BJ (cell line): ENCODE measurements around the gene F12. TPM values are rescaled to one million over a fixed set of nuclear protein-coding genes. Genes with fewer than 3 reads are reported as not detected.
A peak's percentile ranks its signal among the peaks of the same experiment; 100 is the strongest.

Experiments used
- CTCF ChIA-PET: fragments of 350-600 bp; formaldehyde crosslinking; extraction: SDS; loops from one replicate; lab custom pipeline; 2021; ENCODE audit warnings: antibody characterized with exemption, inconsistent platforms; lab: Yijun Ruan, JAX
- POLR2A ChIA-PET: fragments of 300-600 bp; sonication (Branson Sonifier 250); formaldehyde crosslinking; extraction: SDS; loops from one replicate; lab custom pipeline; 2021; ENCODE audit warnings: antibody characterized with exemption; lab: Charles Lee
- DNase-seq: peaks from one replicate; pipeline ENCODE4 v3.0.0-alpha.2; 2011; ENCODE audit warnings: low read depth
- H3K27me3 ChIP-seq: 2 replicates; pipeline ENCODE4 v1.6.0; 2011; ENCODE audit warnings: low read length; ENCODE audit not compliant: control insufficient read depth, insufficient read depth
- H3K36me3 ChIP-seq: 2 replicates; pipeline ENCODE4 v1.5.1; 2011; ENCODE audit warnings: low read length; ENCODE audit not compliant: control insufficient read depth, insufficient read depth
- H3K4me3 ChIP-seq: 2 replicates; pipeline ENCODE4 v1.5.1; 2011; ENCODE audit warnings: low read depth, mild to moderate bottlenecking, control low read depth, low read length
- polyA plus RNA-seq: library from polyadenylated mRNA; depleted of rRNA; stranded (reverse); fragments of >200 nt; gene quantifications from 2 replicates; pipeline ENCODE4 v1.2.3, GENCODE V29; 2011
- TF ChIP-seq, protein P1 (sequence below): IDR thresholded peaks from 2 replicates; pipeline ENCODE4 v1.5.1; 2011; ENCODE audit warnings: low read depth, mild to moderate bottlenecking, control low read depth, inconsistent platforms, low read length, moderate library complexity; ENCODE audit not compliant: insufficient read depth

The F12 gene
- polyA plus RNA-seq, 1 experiment: 0.69 TPM

- ChIA-PET POLR2A (interaction anchor here (1.5 kb wide), 1 partner anchor 19 kb away, joined by 3 read pairs; no protein-coding TSS in a partner anchor), CTCF (interaction anchor here (0.8 to 6.2 kb wide), 7 partner anchors 20 to 118 kb away, joined by 3 to 48 read pairs (median 4); no protein-coding TSS in a partner anchor)
- no peaks in the 10 kb centered on the region for H3K27me3 ChIP-seq
- no peak overlapping the region for H3K4me3 ChIP-seq
- TF ChIP-seq, protein P1, sequence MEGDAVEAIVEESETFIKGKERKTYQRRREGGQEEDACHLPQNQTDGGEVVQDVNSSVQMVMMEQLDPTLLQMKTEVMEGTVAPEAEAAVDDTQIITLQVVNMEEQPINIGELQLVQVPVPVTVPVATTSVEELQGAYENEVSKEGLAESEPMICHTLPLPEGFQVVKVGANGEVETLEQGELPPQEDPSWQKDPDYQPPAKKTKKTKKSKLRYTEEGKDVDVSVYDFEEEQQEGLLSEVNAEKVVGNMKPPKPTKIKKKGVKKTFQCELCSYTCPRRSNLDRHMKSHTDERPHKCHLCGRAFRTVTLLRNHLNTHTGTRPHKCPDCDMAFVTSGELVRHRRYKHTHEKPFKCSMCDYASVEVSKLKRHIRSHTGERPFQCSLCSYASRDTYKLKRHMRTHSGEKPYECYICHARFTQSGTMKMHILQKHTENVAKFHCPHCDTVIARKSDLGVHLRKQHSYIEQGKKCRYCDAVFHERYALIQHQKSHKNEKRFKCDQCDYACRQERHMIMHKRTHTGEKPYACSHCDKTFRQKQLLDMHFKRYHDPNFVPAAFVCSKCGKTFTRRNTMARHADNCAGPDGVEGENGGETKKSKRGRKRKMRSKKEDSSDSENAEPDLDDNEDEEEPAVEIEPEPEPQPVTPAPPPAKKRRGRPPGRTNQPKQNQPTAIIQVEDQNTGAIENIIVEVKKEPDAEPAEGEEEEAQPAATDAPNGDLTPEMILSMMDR: no peak
- H3K36me3 ChIP-seq: peaks cover 16% of the 10 kb centered on the region
- DNase-seq: no peak
Observed at GRCh38 chr5:177427919-177428573, 18.7 kb upstream of the F12 start.

- CTCF ChIA-PET: interaction anchor here (0.6 to 6.2 kb wide), 10 partner anchors 21 to 117 kb away, joined by 3 to 48 read pairs (median 4); partner anchors contain the start of gene PDLIM7
Observed at GRCh38 chr5:177427211-177427822, 18.0 kb upstream of the F12 start.

GRCh38 chr5:177426566-177427210 lies 17.3 kb upstream of the F12 start, which contains the start of gene GRK6:
Gene GRK6 (plus strand): TSS chr5:177426676. CDS start chr5:177426846, 170 bp downstream.
- H3K27me3 ChIP-seq: no peaks in the 10 kb centered on the region
- H3K36me3 ChIP-seq: peaks cover 4% of the 10 kb centered on the region
- CTCF ChIA-PET: interaction anchor here (0.6 to 6.2 kb wide), 7 partner anchors 23 to 117 kb away, joined by 3 to 48 read pairs (median 3); partner anchors contain the start of gene PDLIM7
- H3K4me3 ChIP-seq: peak within 1 kb of the TSS; percentile 70
- POLR2A ChIA-PET: interaction anchor here (0.5 to 1.5 kb wide), 3 partner anchors 21 to 151 kb away, joined by 3 to 13 read pairs (median 3); no protein-coding TSS in a partner anchor
- TF ChIP-seq, protein P1: no peak
- DNase-seq: no peak

More at GRCh38 chr5:177427211-177427822, 18.0 kb upstream of the F12 start:
- TF ChIP-seq, protein P1: no peak
- Histone ChIP-seq H3K36me3 (peaks cover 10% of the 10 kb centered on the region), H3K4me3 (peak overlapping the region; percentile 70), H3K27me3 (no peaks in the 10 kb centered on the region)
- no peak for DNase-seq
- POLR2A ChIA-PET: interaction anchor here (0.5 to 1.5 kb wide), 2 partner anchors 20 to 70 kb away, joined by 3 read pairs; partner anchors contain the start of gene PDLIM7

GRCh38 chr5:177425801-177426565 lies 16.6 kb upstream of the F12 start:
- ChIA-PET CTCF (interaction anchor here (0.6 to 6.2 kb wide), 6 partner anchors 23 to 116 kb away, joined by 3 to 48 read pairs (median 3); no protein-coding TSS in a partner anchor), POLR2A (interaction anchor here (0.5 to 1.5 kb wide), 4 partner anchors 21 to 150 kb away, joined by 3 to 13 read pairs (median 3); no protein-coding TSS in a partner anchor)
- peak; percentile 100 for DNase-seq
- TF ChIP-seq, protein P1: no peak
- Histone ChIP-seq H3K27me3 (no peaks in the 10 kb centered on the region), H3K36me3 (0 out of 2 replicates have a peak, but pooled peaks cover 2% of the 10 kb centered on the region), H3K4me3 (peak overlapping the region; percentile 49)
